GM12878 (cell line): ENCODE measurements around the gene DPP6.
"Not testable (repeated sequence)": the region's sequence is repeated elsewhere in the genome, so short reads cannot be mapped to it uniquely, and the experiment has no call there.

Experiments used
- MYC ChIP-seq: IDR thresholded peaks from 2 replicates; pipeline ENCODE4 v1.6.1; 2011; ENCODE audit warnings: mild to moderate bottlenecking, low read length, moderate library complexity, inconsistent platforms; ENCODE audit not compliant: insufficient read depth, insufficient replicate concordance, insufficient read length, severe bottlenecking
- TF ChIP-seq, protein P1 (sequence below): IDR thresholded peaks from 2 replicates; pipeline ENCODE4 v1.6.1; 2012; ENCODE audit warnings: low read depth, low read length, improper control_type of control experiment
- TF ChIP-seq, protein P2 (sequence below), 3 experiments: IDR thresholded peaks in 2 of 3; conservative IDR thresholded peaks in 1 of 3; 2 replicates each; pipeline ENCODE4 v1.5.1; 2011; ENCODE audit warnings: low read depth in 3 of 3, low read length in 3 of 3, mild to moderate bottlenecking in 3 of 3, control low read depth in 2 of 3, moderate library complexity in 2 of 3, inconsistent platforms in 1 of 3, mixed read lengths in 1 of 3; ENCODE audit not compliant: control insufficient read depth in 2 of 3, insufficient read depth in 1 of 3; ENCODE audit errors: extremely low read depth in 1 of 3

DNA sequence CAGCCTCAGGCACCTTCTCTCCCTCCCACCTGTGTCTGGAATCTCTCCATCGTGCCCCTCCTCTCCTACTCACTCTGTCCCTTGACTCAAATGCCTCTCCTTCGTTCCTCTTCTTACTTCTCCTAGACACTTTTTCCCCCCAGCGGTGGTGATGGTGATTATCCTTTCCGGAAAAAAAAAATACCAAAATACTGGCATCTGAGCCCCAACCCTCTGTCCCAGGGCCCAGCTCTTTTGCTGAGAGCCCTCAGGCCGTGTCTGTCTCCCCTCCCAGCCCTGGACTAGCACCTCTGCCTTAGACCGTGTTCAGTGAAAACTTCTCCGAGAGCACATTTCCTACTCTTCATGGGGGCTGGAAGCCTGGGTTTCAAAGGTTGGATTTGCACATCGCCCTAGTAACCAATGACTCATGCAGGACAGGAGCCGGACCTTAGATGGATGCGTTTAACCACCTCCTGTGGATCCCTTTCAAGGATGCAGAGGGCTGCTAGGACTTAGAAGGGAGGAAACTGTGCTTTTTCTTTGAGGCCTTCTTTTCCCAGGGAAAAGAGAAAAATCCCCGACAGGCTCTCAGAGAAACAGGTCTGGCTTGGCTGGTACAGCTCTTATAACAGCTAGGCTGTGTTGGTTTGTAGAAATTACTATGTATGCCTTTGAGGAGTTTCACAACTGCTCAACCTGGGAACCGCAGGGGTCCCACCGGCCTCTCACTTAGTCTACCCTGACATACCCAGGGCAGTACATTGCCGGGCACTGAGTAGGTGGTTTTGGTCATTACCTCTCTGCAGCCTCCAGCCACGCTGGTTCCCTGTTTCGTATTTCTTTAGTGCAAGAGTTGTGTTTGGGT is 1.5 kb downstream of the DPP6 start:
- TF ChIP-seq MYC: not testable (repeated sequence)
- TF ChIP-seq, protein P1, sequence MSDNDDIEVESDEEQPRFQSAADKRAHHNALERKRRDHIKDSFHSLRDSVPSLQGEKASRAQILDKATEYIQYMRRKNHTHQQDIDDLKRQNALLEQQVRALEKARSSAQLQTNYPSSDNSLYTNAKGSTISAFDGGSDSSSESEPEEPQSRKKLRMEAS: not testable (repeated sequence)
- TF ChIP-seq, protein P2, sequence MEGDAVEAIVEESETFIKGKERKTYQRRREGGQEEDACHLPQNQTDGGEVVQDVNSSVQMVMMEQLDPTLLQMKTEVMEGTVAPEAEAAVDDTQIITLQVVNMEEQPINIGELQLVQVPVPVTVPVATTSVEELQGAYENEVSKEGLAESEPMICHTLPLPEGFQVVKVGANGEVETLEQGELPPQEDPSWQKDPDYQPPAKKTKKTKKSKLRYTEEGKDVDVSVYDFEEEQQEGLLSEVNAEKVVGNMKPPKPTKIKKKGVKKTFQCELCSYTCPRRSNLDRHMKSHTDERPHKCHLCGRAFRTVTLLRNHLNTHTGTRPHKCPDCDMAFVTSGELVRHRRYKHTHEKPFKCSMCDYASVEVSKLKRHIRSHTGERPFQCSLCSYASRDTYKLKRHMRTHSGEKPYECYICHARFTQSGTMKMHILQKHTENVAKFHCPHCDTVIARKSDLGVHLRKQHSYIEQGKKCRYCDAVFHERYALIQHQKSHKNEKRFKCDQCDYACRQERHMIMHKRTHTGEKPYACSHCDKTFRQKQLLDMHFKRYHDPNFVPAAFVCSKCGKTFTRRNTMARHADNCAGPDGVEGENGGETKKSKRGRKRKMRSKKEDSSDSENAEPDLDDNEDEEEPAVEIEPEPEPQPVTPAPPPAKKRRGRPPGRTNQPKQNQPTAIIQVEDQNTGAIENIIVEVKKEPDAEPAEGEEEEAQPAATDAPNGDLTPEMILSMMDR (IDR thresholded peaks at IDR 0.05 in 2 of 3, conservative IDR thresholded peaks at IDR 0.05 in 1 of 3; ENCODE audit: control insufficient read depth in 2 of 3, extremely low read depth in 1 of 3, insufficient read depth in 1 of 3, low read depth in 3 of 3, low read length in 3 of 3): not testable (repeated sequence)
